ENCODE measurements around the gene HHATL.

HHATL gene

GRCh38 chr3:42652611-42653302, 49.8 kb downstream of the HHATL start:
- peak; percentile 78 for DNase-seq (ENCODE audit: low spot score)

GRCh38 chr3:42652251-42652610, 50.4 kb downstream of the HHATL start:
- DNase-seq (ENCODE audit: low spot score), result peak; percentile 12

- DNase-seq (ENCODE audit: low spot score), result peak; percentile 80
Observed at GRCh38 chr3:42651248-42652091, 51.1 kb downstream of the HHATL start.

DNA sequence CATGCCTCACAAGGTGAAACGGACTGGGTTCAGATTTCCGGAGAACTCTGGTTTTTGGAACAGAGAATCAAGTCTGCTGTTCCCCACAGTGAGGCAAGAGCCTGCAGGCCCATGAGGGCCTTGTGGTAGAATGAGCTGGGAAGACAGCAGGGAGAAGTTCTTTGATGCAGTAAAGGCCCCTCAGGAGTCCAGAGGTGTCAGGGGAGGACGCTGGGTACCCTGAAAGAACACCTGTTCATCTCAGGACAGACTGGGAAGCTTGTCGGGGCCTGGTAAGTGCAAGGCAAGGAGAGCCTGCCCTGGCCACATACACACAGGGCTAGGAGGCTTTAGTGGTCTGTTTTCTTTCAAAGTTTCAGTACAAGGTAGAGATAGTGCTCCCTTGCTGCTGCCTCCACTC, 52.8 kb downstream of the HHATL start:
- no peak for DNase-seq (ENCODE audit: low spot score)

DNA sequence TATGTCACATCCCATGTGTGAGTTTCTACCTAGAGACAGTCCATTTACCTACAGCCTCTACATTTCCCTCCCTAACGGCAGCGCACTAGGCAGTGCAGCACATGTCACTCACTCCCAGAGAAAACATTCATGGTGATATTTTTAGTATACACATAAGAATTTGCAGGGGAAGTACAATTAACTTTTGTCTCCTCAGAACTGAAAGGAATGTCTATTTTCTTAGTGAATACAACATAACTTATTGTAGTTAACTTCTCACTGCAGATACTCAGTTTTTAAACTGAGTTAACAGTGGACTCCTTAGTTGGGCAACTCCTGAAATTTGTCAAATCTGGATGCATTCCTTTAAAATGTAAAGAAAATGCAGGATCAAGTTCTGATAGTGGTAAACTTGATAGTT, 53.6 kb downstream of the HHATL start:
- no peak for DNase-seq (ENCODE audit: low spot score)

GRCh38 chr3:42647821-42648459, 54.7 kb downstream of the HHATL start:
- DNase-seq (ENCODE audit: low spot score), result no peak
